Mucosa of descending colon (tissue), 3 donors: ENCODE results near the gene GHR. TPM values are rescaled to one million over a fixed set of nuclear protein-coding genes. Genes with fewer than 3 reads are reported as not detected.

Experiments
- ATAC-seq: fragments of 200-7000 bp; cut with Tn5 transposase; one replicate; pipeline ENCODE4 v1.9.1; 2020; ENCODE audit warnings: mild to moderate bottlenecking, moderate library complexity
- DNase-seq, 3 donors: peaks; one replicate each; pipeline ENCODE4 v3.0.0-alpha.2; 2020
- H3K36me3 ChIP-seq: fragments of 200-600 bp; one replicate; pipeline ENCODE4 v1.8.0; 2021; ENCODE audit warnings: low read depth, mild to moderate bottlenecking
- H3K4me1 ChIP-seq: fragments of 200-600 bp; one replicate; pipeline ENCODE4 v1.8.0; 2021; ENCODE audit warnings: low read depth, mild to moderate bottlenecking
- H3K4me3 ChIP-seq: fragments of 200-600 bp; one replicate; pipeline ENCODE4 v1.8.0; 2021; ENCODE audit warnings: mild to moderate bottlenecking
- H3K9me3 ChIP-seq: fragments of 200-600 bp; one replicate; pipeline ENCODE4 v1.8.0; 2021; ENCODE audit warnings: mild to moderate bottlenecking
- CTCF ChIP-seq: fragments of 200-600 bp; IDR thresholded peaks from one replicate; pipeline ENCODE4 v1.8.0; 2022; ENCODE audit warnings: antibody characterized with exemption, mild to moderate bottlenecking
- intact Hi-C, 2 donors: fragments of 100-400 bp; cut with DNase I in 1 of 2; cut with micrococcal nuclease in 1 of 2; formaldehyde crosslinking; loops; one replicate each; pipeline versions ENCODE4 v1.11.0 to v1.11.1; 2022; cut with DNase I, micrococcal nuclease
- total RNA-seq, 3 donors: library from RNA; stranded (reverse); fragmentation: NEBNext Ultra II Directional in 2 of 3; extraction: Animal tissue kit (Norgen Biotek cat#: 25700) in 2 of 3; gene quantifications; one replicate each; pipeline versions ENCODE4 v1.2.1 to v1.2.4, GENCODE V29; 2021 to 2023
- donor health status: DM: no; HTN: no; CAD: no; lungs with moderate emphysema.
- donor health status: DM: no; HTN: no; CAD: no.
- donor health status: DM: no; HTN: yes; CAD: no.

GHR gene
- total RNA-seq, 3 donors from 2014 or later = 8.7 to 10.3 (median 9.8) TPM

- no peak for ATAC-seq
- no peak for TF ChIP-seq CTCF
- H3K4me1 ChIP-seq = no peaks in the 10 kb centered on the region
- DNase-seq = no peak
- H3K4me3 ChIP-seq = no peak overlapping the region
- H3K36me3 ChIP-seq = no peaks in the 10 kb centered on the region
- intact Hi-C loops = no loop called here
- no peaks in the 10 kb centered on the region for H3K9me3 ChIP-seq
Measured at GRCh38 chr5:42434047-42434724, 10.9 kb downstream of the GHR start.

- H3K36me3 ChIP-seq = no peaks in the 10 kb centered on the region
- DNase-seq = no peak
- intact Hi-C loops = no loop called here
- no peaks in the 10 kb centered on the region for H3K4me1 ChIP-seq
- H3K9me3 ChIP-seq = no peaks in the 10 kb centered on the region
- no peak for TF ChIP-seq CTCF
- H3K4me3 ChIP-seq = no peak overlapping the region
- ATAC-seq = no peak
Measured at GRCh38 chr5:42436051-42436450, 12.8 kb downstream of the GHR start.

GRCh38 chr5:42454216-42454995, 31.2 kb downstream of the GHR start:
- Histone ChIP-seq H3K36me3 (no peaks in the 10 kb centered on the region), H3K9me3 (no peaks in the 10 kb centered on the region), H3K4me3 (no peak overlapping the region), H3K4me1 (no peaks in the 10 kb centered on the region)
- no peak for TF ChIP-seq CTCF
- DNase-seq (peak in 1 of 3 donors; percentile 12), ATAC-seq (no peak)
- intact Hi-C loops = no loop called here

- Histone ChIP-seq H3K9me3 (no peaks in the 10 kb centered on the region), H3K4me1 (no peaks in the 10 kb centered on the region), H3K36me3 (no peaks in the 10 kb centered on the region), H3K4me3 (no peak overlapping the region)
- DNase-seq = no peak
- intact Hi-C loops = no loop called here
- ATAC-seq = no peak
- no peak for TF ChIP-seq CTCF
Measured at GRCh38 chr5:42461033-42461432, 37.8 kb downstream of the GHR start.

GRCh38 chr5:42461507-42461906, 38.3 kb downstream of the GHR start:
- no peak overlapping the region for H3K4me3 ChIP-seq
- ATAC-seq (no peak), DNase-seq (no peak)
- no peaks in the 10 kb centered on the region for H3K9me3 ChIP-seq
- H3K36me3 ChIP-seq = no peaks in the 10 kb centered on the region
- no peaks in the 10 kb centered on the region for H3K4me1 ChIP-seq
- intact Hi-C loops = no loop called here
- no peak for TF ChIP-seq CTCF
